Measurements from ENCODE around the gene MAML3.

Gene MAML3

GRCh38 chr4:140102421-140102820, 51.6 kb downstream of the MAML3 start:
- H3K9me2 ChIP-seq (replicated peaks; ENCODE audit: control insufficient read depth, low read length): no peaks in the 10 kb centered on the region
- H3K4me3 ChIP-seq (ENCODE audit: low read length): no peak overlapping the region
- H4K20me1 ChIP-seq (ENCODE audit: control insufficient read depth, insufficient read depth, low read depth, low read length): no peaks in the 10 kb centered on the region
- no peaks in the 10 kb centered on the region for H3K9me3 ChIP-seq (ENCODE audit: control insufficient read depth, insufficient read depth, low read length)
- H3K27ac ChIP-seq (ENCODE audit: low read depth, low read length): no peak overlapping the region
- no peaks in the 10 kb centered on the region for H3K27me3 ChIP-seq (ENCODE audit: control insufficient read depth, low read length)
- TF ChIP-seq EZH2phosphoT487 (IDR thresholded peaks at IDR 0.05; ENCODE audit: borderline replicate concordance, low read length) (no peak), CTCF (IDR thresholded peaks at IDR 0.05; ENCODE audit: low read depth, low read length, poor library complexity, severe bottlenecking) (no peak)
- peaks cover 43% of the 10 kb centered on the region for H3K4me1 ChIP-seq (ENCODE audit: control insufficient read depth, low read length)
- H3K36me3 ChIP-seq (ENCODE audit: control insufficient read depth, low read length): no peaks in the 10 kb centered on the region
- H3K79me2 ChIP-seq (ENCODE audit: control insufficient read depth, low read length): peaks cover 39% of the 10 kb centered on the region
- no peak overlapping the region for H3K4me2 ChIP-seq (ENCODE audit: low read length)
- no peaks in the 10 kb centered on the region for H3F3A ChIP-seq (ENCODE audit: control insufficient read depth, insufficient read depth)

GRCh38 chr4:140100771-140101170, 53.2 kb downstream of the MAML3 start:
- H3K27me3 ChIP-seq (ENCODE audit: control insufficient read depth, low read length): no peaks in the 10 kb centered on the region
- H3K79me2 ChIP-seq (ENCODE audit: control insufficient read depth, low read length): peaks cover 42% of the 10 kb centered on the region
- H3K4me3 ChIP-seq (ENCODE audit: low read length): no peak overlapping the region
- no peaks in the 10 kb centered on the region for H3K9me2 ChIP-seq (replicated peaks; ENCODE audit: control insufficient read depth, low read length)
- no peaks in the 10 kb centered on the region for H3K36me3 ChIP-seq (ENCODE audit: control insufficient read depth, low read length)
- H3K27ac ChIP-seq (ENCODE audit: low read depth, low read length): no peak overlapping the region
- peaks cover 60% of the 10 kb centered on the region for H3K4me1 ChIP-seq (ENCODE audit: control insufficient read depth, low read length)
- TF ChIP-seq EZH2phosphoT487 (IDR thresholded peaks at IDR 0.05; ENCODE audit: borderline replicate concordance, low read length): no peak
- no peak for TF ChIP-seq CTCF (IDR thresholded peaks at IDR 0.05; ENCODE audit: low read depth, low read length, poor library complexity, severe bottlenecking)
- 0 out of 2 replicates have a peak, but pooled peaks cover 10% of the 10 kb centered on the region for H3F3A ChIP-seq (ENCODE audit: control insufficient read depth, insufficient read depth)
- H3K9me3 ChIP-seq (ENCODE audit: control insufficient read depth, insufficient read depth, low read length): no peaks in the 10 kb centered on the region
- no peak overlapping the region for H3K4me2 ChIP-seq (ENCODE audit: low read length)
- H4K20me1 ChIP-seq (ENCODE audit: control insufficient read depth, insufficient read depth, low read depth, low read length): no peaks in the 10 kb centered on the region

GRCh38 chr4:140099983-140100382, 54.0 kb downstream of the MAML3 start:
- Histone ChIP-seq H3K27me3 (ENCODE audit: control insufficient read depth, low read length) (no peaks in the 10 kb centered on the region), H3K27ac (ENCODE audit: low read depth, low read length) (no peak overlapping the region), H3K9me2 (replicated peaks; ENCODE audit: control insufficient read depth, low read length) (no peaks in the 10 kb centered on the region), H3K36me3 (ENCODE audit: control insufficient read depth, low read length) (no peaks in the 10 kb centered on the region), H3F3A (ENCODE audit: control insufficient read depth, insufficient read depth) (0 out of 2 replicates have a peak, but pooled peaks cover 10% of the 10 kb centered on the region), H4K20me1 (ENCODE audit: control insufficient read depth, insufficient read depth, low read depth, low read length) (no peaks in the 10 kb centered on the region), H3K4me1 (ENCODE audit: control insufficient read depth, low read length) (peaks cover 68% of the 10 kb centered on the region), H3K9me3 (ENCODE audit: control insufficient read depth, insufficient read depth, low read length) (no peaks in the 10 kb centered on the region), H3K4me3 (ENCODE audit: low read length) (peak overlapping the region; percentile 31), H3K4me2 (ENCODE audit: low read length) (peak overlapping the region; percentile 77), H3K79me2 (ENCODE audit: control insufficient read depth, low read length) (peaks cover 40% of the 10 kb centered on the region)
- no peak for TF ChIP-seq CTCF (IDR thresholded peaks at IDR 0.05; ENCODE audit: low read depth, low read length, poor library complexity, severe bottlenecking)

Measured in DOHH2 (cell line).